ENCODE measurements around the gene HLA-DQB1. TPM values are rescaled to one million over a fixed set of nuclear protein-coding genes. Genes with fewer than 3 reads are reported as not detected.
A peak's percentile ranks its signal among the peaks of the same experiment; 100 is the strongest.

Gene HLA-DQB1
- total and polyA plus RNA-seq, 2 donors (not counting 3 experiments of a cell fraction or from before 2014, with no cell fraction given) = not detected

- Histone ChIP-seq H3K27me3 (ENCODE audit: control insufficient read depth in 2 of 2, insufficient read depth in 2 of 2, low read length in 2 of 2) (peaks cover 6 to 33% of the 10 kb centered on the region in 2 experiments), H3K36me3 (ENCODE audit: control insufficient read depth in 2 of 2, extremely low read depth in 1 of 2, insufficient read depth in 2 of 2, low read length in 2 of 2) (no peaks in the 10 kb centered on the region), H3K9me1 (replicated peaks; ENCODE audit: control insufficient read depth, extremely low read depth, insufficient read depth, low read length) (no peaks in the 10 kb centered on the region), H3K9ac (replicated peaks; ENCODE audit: extremely low read depth, insufficient read depth, low read length) (no peak overlapping the region), H3K9me3 (replicated peaks; ENCODE audit: control insufficient read depth, insufficient read depth, low read length) (no peaks in the 10 kb centered on the region), H3K79me2 (ENCODE audit: control insufficient read depth, insufficient read depth, low read length) (no peaks in the 10 kb centered on the region), H4K20me1 (replicated peaks; ENCODE audit: control insufficient read depth, extremely low read depth, insufficient read depth, low read length) (no peaks in the 10 kb centered on the region), H3K4me2 (ENCODE audit: insufficient read depth, low read length) (no peak overlapping the region), H2AFZ (ENCODE audit: low read depth, low read length) (no peak overlapping the region), H3K4me3 (replicated peaks in 1 of 3; ENCODE audit: insufficient read depth in 1 of 3, low read depth in 1 of 3, low read length in 3 of 3) (no peak overlapping the region), H3K27ac (ENCODE audit: insufficient read depth, low read depth, low read length) (no peak overlapping the region), H3K4me1 (ENCODE audit: control insufficient read depth, extremely low read depth, insufficient read depth, low read length) (peaks cover 6% of the 10 kb centered on the region)
- TF ChIP-seq FOS (IDR thresholded peaks at IDR 0.05; ENCODE audit: borderline replicate concordance, insufficient read depth, low read length) (no peak), POLR2A (IDR thresholded peaks at IDR 0.05; ENCODE audit: low read depth, low read length) (no peak)
- BruUV-seq (replicated peaks) = no TSS peak
- FAIRE-seq (no peak), DNase-seq (ENCODE audit: low read depth, low spot score) (no peak)
- ChIA-PET CTCF (interaction anchor here (0.6 to 4.5 kb wide), 4 partner anchors 81 to 289 kb away, joined by 3 to 28 read pairs (median 6); no protein-coding TSS in a partner anchor), POLR2A (no interaction called here)
- intact Hi-C loops (cut with micrococcal nuclease) = loop anchor here (5.0 to 10.0 kb wide), 2 partner anchors 94 to 161 kb away; no protein-coding TSS in a partner anchor
- dilution Hi-C loops (cut with MboI; ENCODE audit: extremely low pct_ligation_motif_present, low sequenced_read_pairs) = no loop called here
Observed at GRCh38 chr6:32703347-32703746, 36.9 kb upstream of the HLA-DQB1 start.

GRCh38 chr6:32700391-32701040 is 34.1 kb upstream of the HLA-DQB1 start:
- FAIRE-seq (peak; percentile 67), DNase-seq (ENCODE audit: low read depth, low spot score) (peak; percentile 67)
- H3K4me3 ChIP-seq (replicated peaks in 1 of 3; ENCODE audit: insufficient read depth in 1 of 3, low read depth in 1 of 3, low read length in 3 of 3) = no peak overlapping the region
- peaks cover 15 to 40% of the 10 kb centered on the region in 2 experiments for H3K27me3 ChIP-seq (ENCODE audit: control insufficient read depth in 2 of 2, insufficient read depth in 2 of 2, low read length in 2 of 2)
- H3K36me3 ChIP-seq (ENCODE audit: control insufficient read depth in 2 of 2, extremely low read depth in 1 of 2, insufficient read depth in 2 of 2, low read length in 2 of 2) = no peaks in the 10 kb centered on the region
- peaks cover 6% of the 10 kb centered on the region for H3K4me1 ChIP-seq (ENCODE audit: control insufficient read depth, extremely low read depth, insufficient read depth, low read length)
- no peaks in the 10 kb centered on the region for H3K9me1 ChIP-seq (replicated peaks; ENCODE audit: control insufficient read depth, extremely low read depth, insufficient read depth, low read length)
- H3K4me2 ChIP-seq (ENCODE audit: insufficient read depth, low read length) = no peak overlapping the region
- H2AFZ ChIP-seq (ENCODE audit: low read depth, low read length) = no peak overlapping the region
- peak; percentile 41 to 64 for TF ChIP-seq CTCF (IDR thresholded peaks at IDR 0.05; ENCODE audit: extremely low read depth in 1 of 2, insufficient read depth in 1 of 2, low read depth in 1 of 2, low read length in 2 of 2)
- no peak for TF ChIP-seq POLR2A (IDR thresholded peaks at IDR 0.05; ENCODE audit: low read depth, low read length)
- TF ChIP-seq FOS (IDR thresholded peaks at IDR 0.05; ENCODE audit: borderline replicate concordance, insufficient read depth, low read length) = no peak
- no peak for TF ChIP-seq JUN (IDR thresholded peaks at IDR 0.05; ENCODE audit: borderline replicate concordance, insufficient read depth, insufficient read length, low read depth)
- intact Hi-C loops (cut with micrococcal nuclease) = loop anchor here (1.0 to 10.0 kb wide), 6 partner anchors 78 to 455 kb away; no protein-coding TSS in a partner anchor
- H3K79me2 ChIP-seq (ENCODE audit: control insufficient read depth, insufficient read depth, low read length) = no peaks in the 10 kb centered on the region
- H3K9ac ChIP-seq (replicated peaks; ENCODE audit: extremely low read depth, insufficient read depth, low read length) = no peak overlapping the region
- no TSS peak for BruUV-seq (replicated peaks)
- CTCF ChIA-PET = interaction anchor here (0.6 to 4.5 kb wide), 29 partner anchors 12 to 927 kb away, joined by 3 to 42 read pairs (median 3); partner anchors contain the start of gene HLA-DRA
- no peaks in the 10 kb centered on the region for H4K20me1 ChIP-seq (replicated peaks; ENCODE audit: control insufficient read depth, extremely low read depth, insufficient read depth, low read length)
- dilution Hi-C loops (cut with MboI; ENCODE audit: extremely low pct_ligation_motif_present, low sequenced_read_pairs) = no loop called here
- POLR2A ChIA-PET = interaction anchor here (0.7 kb wide), 1 partner anchor 510 kb away, joined by 3 read pairs; no protein-coding TSS in a partner anchor
- no peaks in the 10 kb centered on the region for H3K9me3 ChIP-seq (replicated peaks; ENCODE audit: control insufficient read depth, insufficient read depth, low read length)
- no peak overlapping the region for H3K27ac ChIP-seq (ENCODE audit: insufficient read depth, low read depth, low read length)
